Vagina (tissue), 2 donors: ENCODE measurements around the gene APCDD1L. TPM values are rescaled to one million over a fixed set of nuclear protein-coding genes. Genes with fewer than 3 reads are reported as not detected.

Source experiments
- DNase-seq, 2 donors: peaks; one replicate each; pipeline ENCODE4 v3.0.0-alpha.2; 2017; ENCODE audit errors: extremely low spot score in 2 of 2
- H3K27ac ChIP-seq: fragments of 200-600 bp; sonication (generic); one replicate; pipeline ENCODE4 v1.5.1; 2019
- H3K27me3 ChIP-seq: fragments of 200-600 bp; sonication (generic); one replicate; pipeline ENCODE4 v1.5.1; 2019
- H3K36me3 ChIP-seq, 2 donors: fragments of 200-600 bp; sonication (generic); one replicate each; pipeline ENCODE4 v1.5.1; 2017 to 2019
- H3K4me1 ChIP-seq: fragments of 200-600 bp; sonication (generic); one replicate; pipeline ENCODE4 v1.5.1; 2019
- H3K4me3 ChIP-seq, 2 donors: fragments of 200-600 bp; sonication (generic); 1 replicate in 1 of 2; 2 replicates in 1 of 2; pipeline ENCODE4 v1.5.1; 2016 to 2019
- H3K9me3 ChIP-seq: fragments of 200-600 bp; sonication (generic); one replicate; pipeline ENCODE4 v1.5.1; 2019
- POLR2A ChIP-seq, 2 donors: fragments of 450-650 bp; IDR thresholded peaks; one replicate each; pipeline ENCODE4 v1.6.1; 2017; ENCODE audit warnings: antibody characterized with exemption in 2 of 2, mild to moderate bottlenecking in 2 of 2, moderate library complexity in 2 of 2
- POLR2AphosphoS5 ChIP-seq, 2 donors: sonication (generic); formaldehyde crosslinking; IDR thresholded peaks; one replicate each; pipeline ENCODE4 v1.9.0; 2017; ENCODE audit warnings: antibody characterized with exemption in 2 of 2, mild to moderate bottlenecking in 2 of 2, low read depth in 1 of 2; ENCODE audit not compliant: insufficient read depth in 1 of 2
- intact Hi-C: fragments of 100-400 bp; cut with DNase I; formaldehyde crosslinking; loops from one replicate; pipeline ENCODE4 v1.15.1; 2023
- total RNA-seq: library from RNA; depleted of rRNA; stranded (reverse); fragments of >200 nt; gene quantifications from one replicate; pipeline ENCODE4 v1.2.3, GENCODE V29; 2016
- TF ChIP-seq, protein P1 (sequence below), 3 experiments: fragments of 450-650 bp in 2 of 3; fragments of 200-600 bp in 1 of 3; sonication (generic) in 1 of 3; IDR thresholded peaks; one replicate each; pipeline ENCODE4 v1.5.1; 2017 to 2019; ENCODE audit warnings: antibody characterized with exemption in 3 of 3, mild to moderate bottlenecking in 2 of 3, moderate library complexity in 2 of 3

APCDD1L gene
- total RNA-seq, 1 donor from 2014 or later = 0.98 TPM

DNA sequence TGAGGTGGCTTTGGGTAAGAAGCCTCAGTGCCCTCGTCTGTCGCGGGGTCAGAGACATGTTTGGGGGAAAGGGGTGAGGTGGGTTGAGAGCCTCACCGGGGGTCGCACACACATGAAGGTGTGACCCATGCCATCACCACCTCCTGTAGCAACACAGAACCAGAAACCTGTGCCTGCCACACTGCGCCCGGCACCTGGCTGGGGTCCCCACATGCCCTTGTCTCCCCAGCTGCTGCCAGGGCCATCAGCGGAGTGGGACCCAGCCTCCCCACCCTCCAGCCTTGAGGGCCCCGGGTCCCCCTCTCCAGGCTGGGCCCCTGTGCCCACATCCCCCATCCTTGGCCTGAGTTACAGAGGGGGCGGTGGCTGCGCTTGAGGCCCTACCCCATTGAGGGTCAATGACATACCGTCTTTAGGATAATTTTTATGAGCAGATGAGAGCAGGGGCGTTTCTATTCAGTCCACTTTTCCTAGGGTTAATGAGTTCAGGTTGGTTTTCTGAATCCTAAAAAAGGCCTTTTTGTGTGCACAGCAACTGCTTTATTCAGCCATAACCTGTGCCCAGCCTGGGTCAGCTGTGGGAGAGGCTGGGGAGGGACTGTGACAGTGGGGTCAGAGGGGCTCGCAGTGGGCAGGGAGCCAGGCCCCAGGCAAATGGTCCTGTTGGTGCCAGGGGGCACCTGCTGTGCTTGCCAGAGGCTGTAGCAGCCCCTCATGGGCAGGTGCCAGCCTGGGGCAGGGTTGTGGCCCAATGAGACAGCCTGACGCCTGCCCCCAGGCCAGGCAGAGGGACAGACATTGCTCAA is 19.4 kb downstream of the APCDD1L start:
- Histone ChIP-seq H3K36me3 (no peaks in the 10 kb centered on the region), H3K4me3 (no peak overlapping the region), H3K9me3 (no peaks in the 10 kb centered on the region), H3K27ac (no peak overlapping the region), H3K4me1 (no peaks in the 10 kb centered on the region), H3K27me3 (no peaks in the 10 kb centered on the region)
- TF ChIP-seq, protein P1, sequence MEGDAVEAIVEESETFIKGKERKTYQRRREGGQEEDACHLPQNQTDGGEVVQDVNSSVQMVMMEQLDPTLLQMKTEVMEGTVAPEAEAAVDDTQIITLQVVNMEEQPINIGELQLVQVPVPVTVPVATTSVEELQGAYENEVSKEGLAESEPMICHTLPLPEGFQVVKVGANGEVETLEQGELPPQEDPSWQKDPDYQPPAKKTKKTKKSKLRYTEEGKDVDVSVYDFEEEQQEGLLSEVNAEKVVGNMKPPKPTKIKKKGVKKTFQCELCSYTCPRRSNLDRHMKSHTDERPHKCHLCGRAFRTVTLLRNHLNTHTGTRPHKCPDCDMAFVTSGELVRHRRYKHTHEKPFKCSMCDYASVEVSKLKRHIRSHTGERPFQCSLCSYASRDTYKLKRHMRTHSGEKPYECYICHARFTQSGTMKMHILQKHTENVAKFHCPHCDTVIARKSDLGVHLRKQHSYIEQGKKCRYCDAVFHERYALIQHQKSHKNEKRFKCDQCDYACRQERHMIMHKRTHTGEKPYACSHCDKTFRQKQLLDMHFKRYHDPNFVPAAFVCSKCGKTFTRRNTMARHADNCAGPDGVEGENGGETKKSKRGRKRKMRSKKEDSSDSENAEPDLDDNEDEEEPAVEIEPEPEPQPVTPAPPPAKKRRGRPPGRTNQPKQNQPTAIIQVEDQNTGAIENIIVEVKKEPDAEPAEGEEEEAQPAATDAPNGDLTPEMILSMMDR (IDR thresholded peaks at IDR 0.05) = no peak
- TF ChIP-seq POLR2A (IDR thresholded peaks at IDR 0.05) (no peak), POLR2AphosphoS5 (IDR thresholded peaks at IDR 0.05; ENCODE audit: insufficient read depth in 1 of 2, low read depth in 1 of 2) (no peak)
- no peak for DNase-seq
- intact Hi-C loops = loop anchor here (10.0 kb wide), 1 partner anchor 59 kb away; no protein-coding TSS in a partner anchor

GRCh38 chr20:58494923-58495622 is 20.1 kb downstream of the APCDD1L start:
- TF ChIP-seq, protein P1 (IDR thresholded peaks at IDR 0.05) = no peak
- TF ChIP-seq POLR2AphosphoS5 (IDR thresholded peaks at IDR 0.05; ENCODE audit: insufficient read depth in 1 of 2, low read depth in 1 of 2) = no peak
- TF ChIP-seq POLR2A (IDR thresholded peaks at IDR 0.05) = no peak
- Histone ChIP-seq H3K27ac (no peak overlapping the region), H3K9me3 (no peaks in the 10 kb centered on the region), H3K27me3 (no peaks in the 10 kb centered on the region), H3K4me1 (no peaks in the 10 kb centered on the region), H3K36me3 (no peaks in the 10 kb centered on the region), H3K4me3 (no peak overlapping the region)
- intact Hi-C loops = loop anchor here (10.0 kb wide), 1 partner anchor 60 kb away; no protein-coding TSS in a partner anchor
- no peak for DNase-seq

GRCh38 chr20:58492795-58493524 is 22.2 kb downstream of the APCDD1L start:
- H3K4me1 ChIP-seq = no peaks in the 10 kb centered on the region
- no peak for DNase-seq
- H3K36me3 ChIP-seq = no peaks in the 10 kb centered on the region
- H3K4me3 ChIP-seq = no peak overlapping the region
- intact Hi-C loops = loop anchor here (10.0 kb wide), 1 partner anchor 62 kb away; no protein-coding TSS in a partner anchor
- H3K27ac ChIP-seq = no peak overlapping the region
- H3K9me3 ChIP-seq = no peaks in the 10 kb centered on the region
- TF ChIP-seq POLR2AphosphoS5 (IDR thresholded peaks at IDR 0.05; ENCODE audit: insufficient read depth in 1 of 2, low read depth in 1 of 2) (no peak), POLR2A (IDR thresholded peaks at IDR 0.05) (no peak)
- TF ChIP-seq, protein P1 (IDR thresholded peaks at IDR 0.05) = no peak
- H3K27me3 ChIP-seq = no peaks in the 10 kb centered on the region

GRCh38 chr20:58492074-58492718 is 23.0 kb downstream of the APCDD1L start:
- intact Hi-C loops = loop anchor here (10.0 kb wide), 1 partner anchor 63 kb away; no protein-coding TSS in a partner anchor
- H3K4me1 ChIP-seq = no peaks in the 10 kb centered on the region
- no peaks in the 10 kb centered on the region for H3K9me3 ChIP-seq
- TF ChIP-seq POLR2A (IDR thresholded peaks at IDR 0.05) = no peak
- no peak for DNase-seq
- H3K27me3 ChIP-seq = no peaks in the 10 kb centered on the region
- H3K36me3 ChIP-seq = no peaks in the 10 kb centered on the region
- H3K4me3 ChIP-seq = no peak overlapping the region
- H3K27ac ChIP-seq = no peak overlapping the region

DNA sequence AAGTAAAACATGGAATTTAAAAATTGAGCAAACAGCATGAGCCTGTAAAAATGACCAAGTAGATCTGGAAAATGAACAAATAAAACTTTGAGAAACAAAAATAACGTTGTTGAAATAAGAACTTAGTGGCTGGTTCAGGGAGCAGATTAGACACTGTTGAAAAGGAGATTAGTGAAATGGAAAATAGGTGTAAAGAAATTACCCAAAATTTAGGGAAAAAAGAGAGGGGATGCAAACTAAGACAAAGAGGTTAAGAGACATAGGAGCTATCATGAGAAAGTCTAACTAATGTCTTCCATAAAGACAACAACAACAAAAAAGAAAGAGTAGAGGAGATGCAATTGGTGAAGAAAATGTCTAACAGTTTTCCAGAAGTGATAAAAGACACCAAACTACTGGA is 29.0 kb downstream of the APCDD1L start:
- Histone ChIP-seq H3K4me1 (peaks cover 8% of the 10 kb centered on the region), H3K36me3 (no peaks in the 10 kb centered on the region), H3K27me3 (no peaks in the 10 kb centered on the region), H3K4me3 (no peak overlapping the region), H3K27ac (no peak overlapping the region), H3K9me3 (peaks cover 6% of the 10 kb centered on the region)
- TF ChIP-seq, protein P1 (IDR thresholded peaks at IDR 0.05) = no peak
- TF ChIP-seq POLR2A (IDR thresholded peaks at IDR 0.05) (no peak), POLR2AphosphoS5 (IDR thresholded peaks at IDR 0.05; ENCODE audit: insufficient read depth in 1 of 2, low read depth in 1 of 2) (no peak)
- no peak for DNase-seq
- intact Hi-C loops = no loop called here
